Medulla oblongata (tissue), 1 donor: ENCODE data around the gene ENTPD1.
"Not testable (repeated sequence)": the region's sequence is repeated elsewhere in the genome, so short reads cannot be mapped to it uniquely, and the experiment has no call there.

Experiments used
- DNase-seq: peaks from one replicate; pipeline ENCODE4 v3.0.0-alpha.2; 2015; ENCODE audit errors: extremely low spot score

Gene ENTPD1

GRCh38 chr10:95866467-95866842, 110.5 kb downstream of the ENTPD1 start:
- no peak for DNase-seq

GRCh38 chr10:95867866-95868265, 111.9 kb downstream of the ENTPD1 start:
- DNase-seq: no peak

- no peak for DNase-seq
Observed at GRCh38 chr10:95872158-95872711, 116.3 kb downstream of the ENTPD1 start.

- no peak for DNase-seq
Observed at GRCh38 chr10:95873139-95873538, 117.2 kb downstream of the ENTPD1 start.

- DNase-seq: no peak
Observed at GRCh38 chr10:95873651-95874050, 117.7 kb downstream of the ENTPD1 start.

GRCh38 chr10:95874783-95875182, 118.8 kb downstream of the ENTPD1 start:
- DNase-seq: not testable (repeated sequence)

GRCh38 chr10:95876756-95877155, 120.8 kb downstream of the ENTPD1 start:
- DNase-seq: no peak

GRCh38 chr10:95877881-95878280, 121.9 kb downstream of the ENTPD1 start:
- no peak for DNase-seq

GRCh38 chr10:95880704-95881103, 124.7 kb downstream of the ENTPD1 start:
- DNase-seq: no peak

GRCh38 chr10:95881316-95881715, 125.4 kb downstream of the ENTPD1 start:
- DNase-seq: no peak

- no peak for DNase-seq
Observed at GRCh38 chr10:95889830-95890229, 133.9 kb downstream of the ENTPD1 start.

GRCh38 chr10:95896071-95896850, 140.3 kb downstream of the ENTPD1 start:
- DNase-seq: peak; percentile 12

- DNase-seq: not testable (repeated sequence)
Observed at GRCh38 chr10:95905897-95906580, 150.1 kb downstream of the ENTPD1 start.

GRCh38 chr10:95906677-95907455, 150.9 kb downstream of the ENTPD1 start:
- peak; percentile 72 for DNase-seq

- peak; percentile 84 for DNase-seq
Observed at GRCh38 chr10:95907456-95908253, 151.7 kb downstream of the ENTPD1 start, which contains the start of gene CC2D2B. Gene CC2D2B, plus strand, starts transcription at chr10:95907975. Its CDS starts 3,349 bp downstream, at chr10:95911324.

- no peak for DNase-seq
Observed at GRCh38 chr10:95908450-95908849, 152.5 kb downstream of the ENTPD1 start.

- DNase-seq: no peak
Observed at GRCh38 chr10:95909561-95909960, 153.6 kb downstream of the ENTPD1 start.

GRCh38 chr10:95916039-95916438, 160.1 kb downstream of the ENTPD1 start:
- DNase-seq: not testable (repeated sequence)
